ENCODE data around the gene CCT6A. TPM values are rescaled to one million over a fixed set of nuclear protein-coding genes. Genes with fewer than 3 reads are reported as not detected.
"Not testable (repeated sequence)": the region's sequence is repeated elsewhere in the genome, so short reads cannot be mapped to it uniquely, and the experiment has no call there.

Gene CCT6A
- polyA plus RNA-seq, 2 of the 4 experiments (the other 2 are of a cell fraction) = 334 to 520 TPM

GRCh38 chr7:56092388-56092787 is 40.8 kb downstream of the CCT6A start:
- H3K4me2 ChIP-seq; H3K9me3 ChIP-seq; H3K4me3 ChIP-seq; H3K4me1 ChIP-seq; FAIRE-seq; DNase-seq (ENCODE audit: low read depth in 1 of 2, low spot score in 1 of 2); ATAC-seq: not testable (repeated sequence)
- POLR2A ChIA-PET = interaction anchor here (1.0 to 1.1 kb wide), 3 partner anchors 12 to 128 kb away, joined by 3 to 7 read pairs (median 3); partner anchors contain the start of genes CHCHD2 and NIPSNAP2
- WGBS (ENCODE audit: missing lambda C conversion rate) = 85% methylated on average over 6 of the region's 6 CpGs
- H3K27ac ChIP-seq = peak overlapping the region in 1 of 2 experiments; percentile 29; a peak in 1 of 6 replicates
- CTCF ChIA-PET = interaction anchor here (0.7 to 3.9 kb wide), 10 partner anchors 9 to 449 kb away, joined by 3 to 17 read pairs (median 4); partner anchors contain the start of genes CCT6A, CHCHD2, NIPSNAP2 and PSPH

GRCh38 chr7:56092789-56093531 is 41.4 kb downstream of the CCT6A start, which contains the start of gene PHKG1:
PHKG1 (minus strand) TSS chr7:56092952; CDS start chr7:56088941, 4,011 bp downstream.
- ATAC-seq (peak; percentile 93 to 95), DNase-seq (ENCODE audit: low read depth in 1 of 2, low spot score in 1 of 2) (peak; percentile 56 to 58), FAIRE-seq (no peak)
- Histone ChIP-seq H3K9me3 (no peaks in the 10 kb centered on the region), H3K4me1 (peaks cover 10% of the 10 kb centered on the region; the same call in 2 of the 3 replicates), H3K4me2 (no peak within 1 kb of the TSS; the same call in 2 of the 3 replicates), H3K4me3 (no peak within 1 kb of the TSS), H3K27ac (peak within 1 kb of the TSS in 1 of 2 experiments; percentile 29; a peak in 1 of 6 replicates)
- CTCF ChIA-PET = interaction anchor here (0.5 to 3.9 kb wide), 11 partner anchors 8 to 129 kb away, joined by 3 to 17 read pairs (median 4); partner anchors contain the start of genes CCT6A, CHCHD2, NIPSNAP2 and PSPH
- peak; percentile 32 to 60; a peak in 4 of 5 replicates for TF ChIP-seq RAD21 (conservative IDR thresholded peaks at IDR 0.05 in 1 of 2, IDR thresholded peaks at IDR 0.05 in 1 of 2)
- peak; percentile 44 for TF ChIP-seq SMC3 (IDR thresholded peaks at IDR 0.05)
- TF ChIP-seq NR3C1 (IDR thresholded peaks at IDR 0.05) = no peak
- peak; percentile 56 for TF ChIP-seq CTCF (IDR thresholded peaks at IDR 0.05)
- 41% methylated on average over 16 of the region's 19 CpGs for WGBS (ENCODE audit: missing lambda C conversion rate)
- POLR2A ChIA-PET = interaction anchor here (1.0 to 1.1 kb wide), 3 partner anchors 12 to 129 kb away, joined by 3 to 7 read pairs (median 3); partner anchors contain the start of genes CHCHD2 and NIPSNAP2

- Histone ChIP-seq H3K4me1 (peaks cover 8% of the 10 kb centered on the region; the same call in 2 of the 3 replicates), H3K4me2 (no peak overlapping the region), H3K4me3 (no peak overlapping the region), H3K9me3 (no peaks in the 10 kb centered on the region), H3K27ac (no peak overlapping the region)
- FAIRE-seq = no peak
- TF ChIP-seq MYC (IDR thresholded peaks at IDR 0.05; ENCODE audit: borderline replicate concordance, low read length) = no peak
- no peak for TF ChIP-seq E2F6 (IDR thresholded peaks at IDR 0.05; ENCODE audit: borderline replicate concordance, low read depth)
- TF ChIP-seq MAZ (IDR thresholded peaks at IDR 0.05; ENCODE audit: borderline replicate concordance, low read depth, low read length) = no peak
- TF ChIP-seq TP53 (CRISPR knock-in tag; IDR thresholded peaks at IDR 0.05) = no peak
- TF ChIP-seq HDAC2 (IDR thresholded peaks at IDR 0.05) = no peak
- TF ChIP-seq CBX8 (IDR thresholded peaks at IDR 0.05) = no peak
- TF ChIP-seq BHLHE40 (IDR thresholded peaks at IDR 0.05; ENCODE audit: low read depth, low read length) = no peak
- TF ChIP-seq HOXA7 (CRISPR knock-in tag; IDR thresholded peaks at IDR 0.05) = no peak
- TF ChIP-seq ZFP36 (IDR thresholded peaks at IDR 0.05; ENCODE audit: borderline replicate concordance, partially characterized antibody) = no peak
- TF ChIP-seq RCOR1 (IDR thresholded peaks at IDR 0.05; ENCODE audit: low read depth, low read length) = no peak
- TF ChIP-seq SMC3 (IDR thresholded peaks at IDR 0.05) = no peak
- TF ChIP-seq HES2 (IDR thresholded peaks at IDR 0.05) = no peak
- TF ChIP-seq EP300 (IDR thresholded peaks at IDR 0.05) = no peak
- WGBS (ENCODE audit: missing lambda C conversion rate) = 69% methylated on average over 5 of the region's 5 CpGs
- CTCF ChIA-PET = no interaction called here
- POLR2A ChIA-PET = no interaction called here
- DNase-seq (ENCODE audit: low read depth in 1 of 2, low spot score in 1 of 2) = no peak
- peak in 1 of 2 experiments; percentile 5; a peak in 1 of 6 replicates for ATAC-seq
Measured at GRCh38 chr7:56097700-56098099, 46.1 kb downstream of the CCT6A start.

GRCh38 chr7:56098187-56099008 is 46.8 kb downstream of the CCT6A start:
- WGBS (ENCODE audit: missing lambda C conversion rate) = 97% methylated on average over 8 of the region's 8 CpGs
- H3K4me3 ChIP-seq; H3K9me3 ChIP-seq; FAIRE-seq; H3K4me2 ChIP-seq; ATAC-seq; H3K27ac ChIP-seq; DNase-seq (ENCODE audit: low read depth in 1 of 2, low spot score in 1 of 2); POLR2A ChIA-PET; H3K4me1 ChIP-seq: not testable (repeated sequence)
- CTCF ChIA-PET = interaction anchor here (1.0 kb wide), 1 partner anchor 36 kb away, joined by 3 read pairs; no protein-coding TSS in a partner anchor
